Renal cortex interstitium (tissue), 11 donors: ENCODE measurements around the gene LTV1. TPM values are rescaled to one million over a fixed set of nuclear protein-coding genes. Genes with fewer than 3 reads are reported as not detected.
"Not testable (repeated sequence)": the region's sequence is repeated elsewhere in the genome, so short reads cannot be mapped to it uniquely, and the experiment has no call there.

Experiments used
- DNase-seq, 11 donors: peaks; one replicate each; pipeline ENCODE4 v3.0.0-alpha.2; 2013; ENCODE audit warnings: low read depth in 9 of 11, low spot score in 4 of 11; ENCODE audit errors: extremely low read depth in 1 of 11
- polyA plus RNA-seq, 3 donors: library from polyadenylated mRNA; unstranded; fragments of 120-200 nt; gene quantifications; one replicate each; pipeline ENCODE4 v1.2.1, GENCODE V29; 2013; ENCODE audit not compliant: insufficient read length in 3 of 3

The LTV1 gene
- polyA plus RNA-seq, 3 donors = 34.4 to 46.4 (median 38.9) TPM

GRCh38 chr6:143836150-143836549, 7.0 kb upstream of the LTV1 start:
- no peak for DNase-seq

- DNase-seq = no peak
These were observed 4.7 kb upstream of the LTV1 start for GRCh38 chr6:143838395-143838794.

- DNase-seq = no peak
These were observed 3.9 kb upstream of the LTV1 start for GRCh38 chr6:143839196-143839595.

GRCh38 chr6:143840595-143841265, 2.4 kb upstream of the LTV1 start:
- no peak for DNase-seq

- peak in 1 of 11 donors; percentile 86 for DNase-seq
These were observed 657 bp upstream of the LTV1 start for GRCh38 chr6:143842461-143842901.

DNA sequence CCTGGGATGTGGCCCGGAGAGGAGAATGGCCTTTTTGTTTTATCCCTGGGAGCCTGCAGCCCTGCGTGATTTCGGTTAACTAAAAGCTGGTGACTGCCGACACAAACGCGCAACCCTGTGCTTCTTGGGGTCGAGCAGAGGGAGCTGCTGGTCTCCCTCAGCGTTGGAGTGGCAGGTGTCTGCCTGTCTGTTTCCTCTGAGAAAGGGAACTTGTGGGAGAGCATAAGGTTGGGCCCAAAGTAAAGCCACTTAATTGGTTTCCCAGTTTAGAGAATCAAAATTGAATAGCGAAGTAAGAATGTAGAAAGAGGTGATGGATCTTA, 500 bp downstream of the LTV1 start:
- DNase-seq = peak in 3 of 11 donors; percentile 0 to 15 (median 3)

DNA sequence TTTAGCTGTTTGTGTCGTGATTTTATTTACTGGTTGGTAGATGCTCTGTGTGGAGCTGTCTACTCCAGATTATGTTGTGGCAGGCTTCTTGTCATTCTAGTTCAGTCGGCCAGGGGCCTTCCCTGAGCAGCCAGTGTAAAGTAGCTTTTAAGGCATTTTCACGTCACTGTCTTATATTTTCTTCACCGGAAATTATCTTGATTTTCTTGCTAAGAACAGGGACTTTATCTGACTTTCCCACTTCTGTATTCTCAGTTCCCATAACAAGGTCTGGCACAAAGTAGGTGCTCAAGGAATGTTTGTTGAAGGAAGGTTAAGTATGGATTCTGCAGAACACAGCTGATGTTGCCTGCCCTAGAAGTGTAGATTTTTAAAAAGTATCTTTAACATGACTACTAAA, 868 bp downstream of the LTV1 start:
- DNase-seq = no peak

- no peak for DNase-seq
These were observed 1.9 kb downstream of the LTV1 start for GRCh38 chr6:143845033-143845432.

DNA sequence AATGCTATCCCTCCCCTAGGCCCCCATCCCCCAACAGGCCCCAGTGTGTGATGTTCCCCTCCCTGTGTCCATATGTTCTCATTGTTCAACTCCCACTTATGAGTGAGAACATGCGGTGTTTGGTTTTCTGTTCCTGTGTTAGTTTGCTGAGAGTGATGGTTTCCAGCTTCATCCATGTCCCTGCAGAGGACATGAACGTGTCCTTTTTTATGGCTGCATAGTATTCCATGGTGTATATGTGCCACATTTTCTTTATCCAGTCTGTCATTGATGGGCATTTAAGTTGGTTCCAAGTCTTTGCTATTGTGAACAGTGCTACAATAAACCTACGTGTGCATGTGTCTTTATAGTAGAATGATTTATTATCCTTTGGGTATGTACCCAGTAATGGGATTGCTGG, 8.6 kb downstream of the LTV1 start:
- not testable (repeated sequence) for DNase-seq

GRCh38 chr6:143855057-143855456, 11.9 kb downstream of the LTV1 start:
- not testable (repeated sequence) for DNase-seq

- not testable (repeated sequence) for DNase-seq
These were observed 13.6 kb downstream of the LTV1 start for GRCh38 chr6:143856762-143857161.

GRCh38 chr6:143857651-143858050, 14.5 kb downstream of the LTV1 start:
- DNase-seq = no peak

- DNase-seq = no peak
These were observed 16.9 kb downstream of the LTV1 start for GRCh38 chr6:143859891-143860660.

DNA sequence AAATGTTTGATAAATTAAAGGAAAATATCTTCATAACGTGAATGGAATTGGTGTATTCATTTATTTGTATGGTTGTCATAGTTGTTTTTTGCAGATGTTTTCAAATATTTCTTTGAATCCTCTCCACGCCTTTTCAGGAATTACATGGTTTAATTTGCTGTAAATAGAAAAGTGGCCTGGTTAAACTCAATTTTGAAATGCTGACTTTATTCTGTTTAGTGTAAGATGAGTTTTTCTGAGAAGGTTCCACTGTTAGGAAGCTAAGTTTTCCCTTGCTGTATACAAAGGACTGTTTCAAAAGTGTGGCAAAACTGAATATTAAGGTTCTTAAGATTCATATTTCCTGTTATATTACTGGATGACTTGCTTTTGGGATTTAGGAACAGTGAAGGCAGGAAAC, 20.6 kb downstream of the LTV1 start:
- no peak for DNase-seq

- DNase-seq = no peak
These were observed 21.1 kb downstream of the LTV1 start, which contains the start of gene ZC2HC1B for GRCh38 chr6:143864234-143864633. TSS of gene ZC2HC1B (plus strand) at chr6:143864474. CDS start at chr6:143864540, 66 bp downstream.

DNA sequence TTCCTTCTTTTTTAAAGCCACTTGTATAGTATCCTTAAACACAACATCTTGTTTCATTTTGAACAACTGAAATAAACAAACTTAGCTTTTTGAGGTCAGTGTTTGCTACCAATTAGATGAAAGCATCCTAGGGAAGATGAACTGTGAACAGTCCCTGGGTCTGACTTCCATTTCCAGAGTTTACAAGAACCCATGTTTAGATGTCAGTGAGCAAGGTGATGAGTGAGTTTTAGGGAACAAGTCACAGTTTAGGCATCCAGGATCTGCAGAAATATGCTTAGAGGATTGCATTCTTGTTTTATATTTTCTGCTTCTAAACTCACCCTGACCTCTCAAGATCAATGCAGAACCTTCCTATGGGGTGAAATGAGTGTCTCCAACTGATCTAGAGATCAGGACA, 24.1 kb downstream of the LTV1 start:
- no peak for DNase-seq

DNA sequence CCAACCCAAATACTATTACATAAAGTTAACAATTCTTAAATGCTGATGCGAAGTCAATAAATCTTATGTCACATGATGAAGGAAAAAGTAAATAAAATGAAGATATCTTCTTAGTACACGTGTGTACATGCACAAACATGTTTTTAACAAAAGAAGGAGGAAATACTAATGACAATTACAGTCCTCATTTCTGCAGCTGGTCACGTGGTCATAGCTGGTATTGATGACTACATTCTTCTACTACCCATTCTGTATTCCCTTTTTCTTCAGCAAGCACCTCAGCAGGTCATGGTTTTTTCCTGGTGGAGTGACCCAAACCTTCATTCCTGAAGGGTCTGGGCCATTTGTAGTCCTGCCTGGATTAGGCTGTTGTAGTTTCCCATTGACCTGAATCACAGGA, 25.7 kb downstream of the LTV1 start:
- not testable (repeated sequence) for DNase-seq

DNA sequence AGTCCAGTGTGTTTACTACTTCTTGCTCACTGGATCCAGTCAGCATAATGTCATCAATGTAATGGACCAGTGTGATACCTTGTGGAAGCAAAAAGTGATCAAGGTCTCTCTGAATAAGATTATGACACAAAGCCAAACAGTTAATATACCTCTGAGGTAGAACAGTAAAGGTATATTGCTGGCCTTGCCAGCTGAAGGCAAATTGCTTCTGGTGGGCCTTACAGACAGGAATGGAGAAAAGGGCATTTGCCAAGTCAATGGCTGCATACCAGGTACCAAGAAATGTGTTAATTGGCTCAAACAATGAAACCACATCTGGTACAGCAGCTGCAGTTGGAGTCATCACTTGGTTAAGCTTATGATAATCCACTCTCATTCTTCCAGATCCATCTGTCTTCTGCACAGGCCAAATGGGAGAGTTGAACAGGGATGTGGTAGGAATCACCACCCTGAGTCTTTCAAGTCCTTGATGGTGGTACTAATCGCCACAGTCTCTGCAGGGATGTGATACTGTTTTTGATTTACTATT, 28.1 kb downstream of the LTV1 start:
- DNase-seq = not testable (repeated sequence)

DNA sequence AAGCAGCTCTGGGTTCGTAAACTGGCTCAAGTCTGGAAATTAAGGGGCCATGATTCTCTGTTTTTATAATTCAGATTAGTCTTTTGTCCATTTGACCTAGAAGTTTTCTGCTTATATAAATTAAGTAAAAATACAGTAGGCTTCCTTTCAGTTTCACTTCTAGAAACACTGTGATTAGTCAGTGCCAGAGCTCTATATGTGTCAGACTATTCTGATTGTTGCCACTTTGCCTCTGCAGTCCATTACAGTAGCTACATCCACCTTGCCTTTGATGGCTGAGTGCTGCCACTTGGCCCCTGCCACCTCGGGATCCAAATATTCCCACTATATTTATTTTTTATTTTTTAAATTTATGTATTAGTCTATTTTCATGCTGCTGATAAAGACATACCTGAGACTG, 29.1 kb downstream of the LTV1 start:
- DNase-seq = no peak

GRCh38 chr6:143873600-143873999, 30.5 kb downstream of the LTV1 start:
- not testable (repeated sequence) for DNase-seq
